H1 (cell line): ENCODE measurements around the gene HSD17B13. TPM values are rescaled to one million over a fixed set of nuclear protein-coding genes. Genes with fewer than 3 reads are reported as not detected.

Experiments used
- CTCF ChIA-PET: fragments of 300-600 bp; sonication (Branson Sonifier 250); formaldehyde crosslinking; loops from one replicate; lab custom pipeline; 2021; ENCODE audit not compliant: partially characterized antibody; lab: Charles Lee
- POLR2A ChIA-PET: fragments of 300-600 bp; sonication (Branson Sonifier 250); formaldehyde crosslinking; loops from one replicate; lab custom pipeline; 2021; ENCODE audit warnings: inconsistent platforms; ENCODE audit not compliant: partially characterized antibody; lab: Charles Lee
- DNase-seq, 2 experiments: peaks; one replicate each; pipeline versions ENCODE4 v3.0.0 to v3.0.0-alpha.2; 2010 to 2022; ENCODE audit warnings: low spot score in 2 of 2, low read depth in 1 of 2, mixed read lengths in 1 of 2
- FAIRE-seq: peaks from 2 replicates; lab custom pipeline; 2011; peaks lifted over from hg19 to GRCh38; lab: Jason Lieb, UNC
- H2AFZ ChIP-seq: 2 replicates; pipeline ENCODE4 v1.8.1; 2012; ENCODE audit warnings: low read length, inconsistent platforms
- H2AK5ac ChIP-seq: 2 replicates; pipeline ENCODE4 v1.6.1; 2013; ENCODE audit warnings: low read depth, low read length
- H2BK120ac ChIP-seq: replicated peaks from 2 replicates; pipeline ENCODE3; 2013; ENCODE audit warnings: low read depth, low read length, inconsistent platforms
- H2BK12ac ChIP-seq: 2 replicates; pipeline ENCODE4 v1.6.1; 2013; ENCODE audit warnings: low read depth, low read length
- H2BK15ac ChIP-seq: 2 replicates; pipeline ENCODE4 v1.6.1; 2013; ENCODE audit warnings: low read length
- H2BK20ac ChIP-seq: 2 replicates; pipeline ENCODE4 v1.6.1; 2013; ENCODE audit warnings: low read length
- H2BK5ac ChIP-seq: 2 replicates; pipeline ENCODE4 v1.6.1; 2013; ENCODE audit warnings: low read depth, low read length
- H3K14ac ChIP-seq: 2 replicates; pipeline ENCODE4 v1.6.1; 2013; ENCODE audit warnings: inconsistent platforms; ENCODE audit not compliant: insufficient read length
- H3K18ac ChIP-seq: 2 replicates; pipeline ENCODE4 v1.6.1; 2013; ENCODE audit warnings: low read length; ENCODE audit errors: extremely low read depth
- H3K23ac ChIP-seq: 2 replicates; pipeline ENCODE4 v1.6.1; 2013; ENCODE audit warnings: inconsistent platforms; ENCODE audit not compliant: insufficient read length
- H3K23me2 ChIP-seq: 2 replicates; pipeline ENCODE4 v1.6.1; 2013; ENCODE audit warnings: low read depth, low read length
- H3K27ac ChIP-seq: 2 replicates; pipeline ENCODE4 v1.6.1; 2011; ENCODE audit warnings: low read depth, low read length, inconsistent platforms
- H3K27me3 ChIP-seq, 4 experiments: replicated peaks in 1 of 4; 1 replicate in 1 of 4; 2 replicates in 3 of 4; pipeline versions ENCODE4 v1.6.1 to v1.8.1; 2011 to 2013; ENCODE audit warnings: low read length in 3 of 4, mild to moderate bottlenecking in 3 of 4, inconsistent platforms in 2 of 4, mixed read lengths in 2 of 4, moderate library complexity in 1 of 4; ENCODE audit not compliant: control insufficient read depth in 3 of 4, insufficient read depth in 3 of 4; ENCODE audit errors: extremely low read depth in 1 of 4
- H3K36me3 ChIP-seq, 4 experiments: 2 replicates each; pipeline versions ENCODE4 v1.6.1 to v1.8.1; 2011 to 2013; ENCODE audit warnings: mild to moderate bottlenecking in 4 of 4, low read length in 3 of 4, moderate library complexity in 2 of 4, control low read depth in 1 of 4, inconsistent platforms in 1 of 4; ENCODE audit not compliant: insufficient read depth in 4 of 4, control insufficient read depth in 2 of 4
- H3K4ac ChIP-seq: replicated peaks from 2 replicates; pipeline ENCODE3; 2013; ENCODE audit warnings: low read length, low read depth, mixed read lengths, inconsistent platforms; ENCODE audit not compliant: insufficient read length
- H3K4me1 ChIP-seq, 4 experiments: replicated peaks in 1 of 4; 1 replicate in 1 of 4; 2 replicates in 3 of 4; pipeline versions ENCODE4 v1.6.1 to v1.8.1; 2011 to 2013; ENCODE audit warnings: low read length in 3 of 4, inconsistent platforms in 2 of 4, mixed read lengths in 1 of 4; ENCODE audit not compliant: insufficient read depth in 4 of 4, control insufficient read depth in 3 of 4
- H3K4me2 ChIP-seq, 2 experiments: 2 replicates each; pipeline versions ENCODE4 v1.6.1 to v1.8.1; 2011 to 2013; ENCODE audit warnings: low read depth in 2 of 2, low read length in 2 of 2, control low read depth in 1 of 2, inconsistent platforms in 1 of 2, mild to moderate bottlenecking in 1 of 2; ENCODE audit not compliant: insufficient read depth in 1 of 2
- H3K4me3 ChIP-seq, 4 experiments: fragments of 200-600, 300-600 bp in 1 of 4; sonication (generic), shearing (Covaris generic), sonication (Bioruptor Twin) in 1 of 4; 2 replicates each; pipeline versions ENCODE4 v1.5.1 to v1.8.1; 2011 to 2016; ENCODE audit warnings: low read length in 4 of 4, low read depth in 3 of 4, control low read depth in 2 of 4, inconsistent platforms in 2 of 4, mild to moderate bottlenecking in 2 of 4, mixed read lengths in 1 of 4, moderate library complexity in 1 of 4; ENCODE audit not compliant: insufficient read depth in 2 of 4; ENCODE audit errors: extremely low read depth in 1 of 4
- H3K56ac ChIP-seq: replicated peaks from 2 replicates; pipeline ENCODE3; 2013; ENCODE audit warnings: low read depth, mild to moderate bottlenecking, mixed read lengths, low read length, inconsistent platforms; ENCODE audit not compliant: insufficient read length
- H3K79me1 ChIP-seq: 2 replicates; pipeline ENCODE4 v1.6.1; 2013; ENCODE audit warnings: low read depth, low read length, control low read depth
- H3K79me2 ChIP-seq, 2 experiments: 2 replicates each; pipeline versions ENCODE4 v1.6.1 to v1.8.1; 2012 to 2013; ENCODE audit warnings: low read length in 2 of 2, mild to moderate bottlenecking in 2 of 2, inconsistent platforms in 1 of 2; ENCODE audit not compliant: insufficient read depth in 2 of 2, control insufficient read depth in 1 of 2
- H3K9ac ChIP-seq, 4 experiments: replicated peaks in 1 of 4; 1 replicate in 1 of 4; 2 replicates in 3 of 4; pipeline versions ENCODE4 v1.6.1 to v1.8.1; 2011 to 2013; ENCODE audit warnings: low read depth in 3 of 4, low read length in 3 of 4, control low read depth in 2 of 4, mild to moderate bottlenecking in 2 of 4, moderate library complexity in 2 of 4, inconsistent platforms in 1 of 4; ENCODE audit errors: extremely low read depth in 1 of 4
- H3K9me3 ChIP-seq, 2 experiments: 2 replicates each; pipeline versions ENCODE4 v1.6.1 to v1.8.1; 2012 to 2013; ENCODE audit warnings: mild to moderate bottlenecking in 2 of 2, moderate library complexity in 2 of 2, control low read depth in 1 of 2, inconsistent platforms in 1 of 2, low read depth in 1 of 2, low read length in 1 of 2, mixed read lengths in 1 of 2; ENCODE audit not compliant: insufficient read depth in 2 of 2
- H4K20me1 ChIP-seq, 2 experiments: replicated peaks in 1 of 2; 2 replicates each; pipeline versions ENCODE3 to v1.8.1; 2011 to 2013; ENCODE audit warnings: inconsistent platforms in 2 of 2, low read length in 2 of 2, mild to moderate bottlenecking in 1 of 2; ENCODE audit not compliant: insufficient read depth in 2 of 2, control insufficient read depth in 1 of 2
- H4K5ac ChIP-seq: 2 replicates; pipeline ENCODE4 v1.6.1; 2013; ENCODE audit warnings: low read length, low read depth, mixed read lengths, inconsistent platforms; ENCODE audit not compliant: insufficient read length
- H4K8ac ChIP-seq: 2 replicates; pipeline ENCODE4 v1.8.0; 2013; ENCODE audit warnings: mild to moderate bottlenecking, moderate library complexity, low read length, inconsistent platforms; ENCODE audit not compliant: insufficient read depth; ENCODE audit errors: extremely low read depth
- H4K91ac ChIP-seq: replicated peaks from 2 replicates; pipeline ENCODE3; 2013; ENCODE audit warnings: low read length, mixed read lengths, inconsistent platforms; ENCODE audit not compliant: insufficient read length
- CREB1 ChIP-seq: IDR thresholded peaks from 2 replicates; pipeline ENCODE4 v1.6.1; 2012; ENCODE audit warnings: inconsistent platforms
- CTBP2 ChIP-seq: IDR thresholded peaks from 2 replicates; pipeline ENCODE4 v1.7.0; 2011; ENCODE audit warnings: borderline replicate concordance, mild to moderate bottlenecking, moderate library complexity, mixed read lengths, low read length; ENCODE audit not compliant: insufficient read depth, insufficient read length
- EGR1 ChIP-seq: IDR thresholded peaks from 2 replicates; pipeline ENCODE4 v1.6.1; 2011; ENCODE audit warnings: low read depth, low read length, borderline replicate concordance
- FOSL1 ChIP-seq: IDR thresholded peaks from 2 replicates; pipeline ENCODE4 v1.6.1; 2011; ENCODE audit warnings: mild to moderate bottlenecking, low read depth, low read length, moderate library complexity; ENCODE audit not compliant: insufficient read depth
- MAFK ChIP-seq: IDR thresholded peaks from 2 replicates; pipeline ENCODE4 v1.6.1; 2012; ENCODE audit warnings: low read depth, mild to moderate bottlenecking, improper control_type of control experiment, low read length
- POLR2A ChIP-seq, 2 experiments: IDR thresholded peaks; 1 replicate in 1 of 2; 2 replicates in 1 of 2; pipeline ENCODE4 v1.6.1; 2011; ENCODE audit warnings: low read depth in 2 of 2, low read length in 2 of 2, mild to moderate bottlenecking in 2 of 2; ENCODE audit errors: control extremely low read depth in 1 of 2
- RFX5 ChIP-seq: IDR thresholded peaks from 2 replicates; pipeline ENCODE4 v1.6.1; 2011; ENCODE audit warnings: low read depth, low read length, improper control_type of control experiment, borderline replicate concordance
- SAP30 ChIP-seq: fragments of 300-600 bp; sonication (generic); IDR thresholded peaks from 2 replicates; pipeline ENCODE4 v1.7.1; 2012; ENCODE audit warnings: low read length, moderate library complexity, mild to moderate bottlenecking, inconsistent platforms; ENCODE audit not compliant: insufficient read depth, insufficient replicate concordance
- SIRT6 ChIP-seq: IDR thresholded peaks from one replicate; pipeline ENCODE4 v1.7.1; 2012; ENCODE audit warnings: low read length, inconsistent platforms
- TAF7 ChIP-seq: optimal IDR thresholded peaks from 2 replicates; pipeline ENCODE3; 2011; ENCODE audit warnings: low read depth, mild to moderate bottlenecking, inconsistent platforms, low read length, moderate library complexity, borderline replicate concordance
- WGBS, 2 experiments: shearing (Covaris generic) in 1 of 2; methylation state at CpG; one replicate each; pipeline versions ENCODE4 v1.1.6 to v1.1.7; 2013 to 2015; ENCODE audit warnings: low lambda C conversion rate in 2 of 2, mixed read lengths in 2 of 2, inconsistent platforms in 1 of 2, low coverage in 1 of 2, missing lambda C conversion rate in 1 of 2; ENCODE audit not compliant: insufficient replicate concordance in 2 of 2, insufficient coverage in 1 of 2, insufficient read length in 1 of 2; ENCODE audit errors: extremely low coverage in 1 of 2, missing lambda C conversion rate in 1 of 2; 5-methylcytosine and 5-hydroxymethylcytosine counted together
- polyA plus RNA-seq, 7 experiments: library from polyadenylated mRNA; depleted of rRNA in 3 of 7; stranded (reverse) in 5 of 7; unstranded in 2 of 7; fragments of >200 nt in 5 of 7; fragments of 200-250 nt in 2 of 7; gene quantifications; 1 replicate in 5 of 7; 2 replicates in 1 of 7; 4 replicates in 1 of 7; pipeline versions ENCODE4 v1.2.1 to v1.2.3, GENCODE V29; 2011 to 2013; ENCODE audit warnings: missing spikeins in 2 of 7, mixed read lengths in 2 of 7
- total RNA-seq: library from RNA; stranded (reverse); fragmentation: NEBNext Ultra II Directional; extraction: Animal tissue kit (Norgen Biotek cat#: 25700); gene quantifications from 2 replicates; pipeline ENCODE4 v1.2.1, GENCODE V29; 2021

HSD17B13 gene
- total and polyA plus RNA-seq, 2 of the 8 experiments (the other 6 are each of a cell fraction or from before 2014, with no cell fraction given), result 0.09 to 0.13 TPM

- FAIRE-seq (no peak), DNase-seq (no peak)
- Histone ChIP-seq H2BK20ac (no peak overlapping the region), H3K4me2 (no peak overlapping the region), H3K9me3 (0 out of 4 replicates have a peak, but pooled peaks cover 0 to 2% of the 10 kb centered on the region in 2 experiments), H3K27ac (no peak overlapping the region), H3K79me1 (no peaks in the 10 kb centered on the region), H3K9ac (no peak overlapping the region), H3K79me2 (no peaks in the 10 kb centered on the region), H3K23me2 (no peaks in the 10 kb centered on the region), H2BK120ac (no peak overlapping the region), H2AFZ (no peak overlapping the region), H3K23ac (no peak overlapping the region), H2BK12ac (no peak overlapping the region), H3K18ac (no peak overlapping the region), H4K5ac (no peak overlapping the region), H3K14ac (no peak overlapping the region), H3K27me3 (no peaks in the 10 kb centered on the region), H4K20me1 (no peaks in the 10 kb centered on the region), H3K4ac (no peak overlapping the region), H3K56ac (no peak overlapping the region), H3K4me3 (no peak overlapping the region), H4K8ac (no peak overlapping the region), H3K36me3 (peaks cover 0 to 11% (median 3%) of the 10 kb centered on the region in 4 experiments; a peak in 3 of 8 replicates), H2BK5ac (no peak overlapping the region), H2BK15ac (no peak overlapping the region), H2AK5ac (no peak overlapping the region), H3K4me1 (peaks cover 0 to 4% (median 0%) of the 10 kb centered on the region in 4 experiments; a peak in 2 of 7 replicates), H4K91ac (no peak overlapping the region)
- WGBS, 2 experiments, result 69% methylated on average over 1 of the region's 1 CpG; no CpG with 5 or more reads in 1 of the 2 experiments
- POLR2A ChIA-PET, result interaction anchor here (0.6 kb wide), 1 partner anchor 47 kb away, joined by 3 read pairs; no protein-coding TSS in a partner anchor
- no peak for TF ChIP-seq POLR2A (IDR thresholded peaks at IDR 0.05; ENCODE audit: control extremely low read depth in 1 of 2, low read depth in 2 of 2, low read length in 2 of 2)
- TF ChIP-seq SAP30, result no peak
- no peak for TF ChIP-seq CTBP2
- TF ChIP-seq SIRT6, result no peak
- no peak for TF ChIP-seq FOSL1
- no peak for TF ChIP-seq RFX5
- TF ChIP-seq MAFK, result no peak
- TF ChIP-seq EGR1, result no peak
- no peak for TF ChIP-seq CREB1
- TF ChIP-seq TAF7, result no peak
- CTCF ChIA-PET, result interaction anchor here (0.6 to 4.5 kb wide), 3 partner anchors 12 to 17 kb away, joined by 3 to 25 read pairs (median 11); no protein-coding TSS in a partner anchor
Measured at GRCh38 chr4:87365348-87365747, 42.7 kb upstream of the HSD17B13 start.
